ENCODE measurements around the gene ZNHIT6.
"Not testable (repeated sequence)": the region's sequence is repeated elsewhere in the genome, so short reads cannot be mapped to it uniquely, and the experiment has no call there.

Gene ZNHIT6, protein sequence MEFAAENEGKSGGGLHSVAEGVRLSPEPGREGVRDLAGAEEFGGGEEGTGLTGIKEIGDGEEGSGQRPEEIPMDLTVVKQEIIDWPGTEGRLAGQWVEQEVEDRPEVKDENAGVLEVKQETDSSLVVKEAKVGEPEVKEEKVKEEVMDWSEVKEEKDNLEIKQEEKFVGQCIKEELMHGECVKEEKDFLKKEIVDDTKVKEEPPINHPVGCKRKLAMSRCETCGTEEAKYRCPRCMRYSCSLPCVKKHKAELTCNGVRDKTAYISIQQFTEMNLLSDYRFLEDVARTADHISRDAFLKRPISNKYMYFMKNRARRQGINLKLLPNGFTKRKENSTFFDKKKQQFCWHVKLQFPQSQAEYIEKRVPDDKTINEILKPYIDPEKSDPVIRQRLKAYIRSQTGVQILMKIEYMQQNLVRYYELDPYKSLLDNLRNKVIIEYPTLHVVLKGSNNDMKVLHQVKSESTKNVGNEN

DNA sequence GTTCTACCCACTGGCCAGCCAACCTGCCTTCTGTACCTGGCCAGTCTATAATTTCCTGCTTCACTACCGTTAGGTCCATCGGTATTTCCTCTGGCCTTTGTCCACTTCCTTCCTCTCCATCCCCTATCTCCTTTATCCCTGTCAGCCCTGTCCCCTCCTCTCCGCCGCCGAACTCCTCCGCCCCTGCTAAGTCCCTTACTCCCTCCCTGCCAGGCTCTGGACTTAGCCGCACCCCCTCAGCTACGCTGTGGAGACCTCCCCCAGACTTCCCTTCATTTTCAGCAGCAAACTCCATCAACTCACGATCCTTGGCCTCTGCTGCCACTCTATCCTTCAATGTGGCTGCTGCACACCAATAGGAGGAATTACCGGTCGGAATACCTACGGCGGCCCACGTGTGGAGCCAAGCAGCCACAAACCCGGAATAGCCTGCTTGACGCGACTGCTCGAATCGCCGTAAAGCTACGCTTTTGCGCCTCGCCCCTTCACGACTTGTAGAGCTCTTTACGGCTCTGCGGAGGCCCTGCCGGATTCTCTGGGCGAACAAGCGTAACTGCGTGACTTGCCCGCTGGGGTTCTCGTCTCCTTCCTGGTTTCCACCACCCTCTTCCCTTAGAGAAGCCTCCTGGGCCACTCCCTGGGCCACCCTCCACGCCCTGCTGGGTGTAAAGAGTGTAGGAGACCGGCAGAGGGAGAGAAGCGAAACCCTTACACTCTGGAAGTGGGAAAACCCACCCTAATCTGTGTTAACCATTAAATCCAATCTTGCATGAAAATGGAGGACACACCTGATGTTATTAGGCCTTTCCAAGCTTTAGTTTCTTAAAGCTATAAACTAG, at the start of gene ZNHIT6:
TSS of gene ZNHIT6 (minus strand) at position 444 of the 839 bp plus-strand sequence. CDS start at position 295, 149 bp downstream.
- DNase-seq: peak; percentile 86 to 90

GRCh38 chr1:85756864-85757263, 48.6 kb upstream of the ZNHIT6 start:
- no peak for DNase-seq

DNA sequence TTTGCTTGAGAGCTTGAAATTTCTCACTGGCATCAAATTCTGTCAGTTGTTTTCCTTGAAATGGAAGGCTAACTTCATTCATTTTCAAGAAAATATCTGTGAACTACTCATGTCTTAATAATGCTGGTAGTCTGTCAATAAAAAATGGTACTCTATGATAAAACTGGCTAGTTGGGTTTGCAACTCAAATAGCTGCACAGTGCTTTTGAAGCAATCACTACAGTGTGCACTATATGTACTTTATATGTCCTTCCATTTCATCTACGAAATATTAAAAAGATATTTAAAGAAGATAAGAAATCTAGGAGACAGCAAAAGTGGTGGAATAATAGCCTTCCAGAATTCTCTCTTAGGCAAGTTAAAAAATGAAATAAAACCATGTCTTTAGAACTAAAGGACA, 39.9 kb upstream of the ZNHIT6 start:
- no peak for DNase-seq

DNA sequence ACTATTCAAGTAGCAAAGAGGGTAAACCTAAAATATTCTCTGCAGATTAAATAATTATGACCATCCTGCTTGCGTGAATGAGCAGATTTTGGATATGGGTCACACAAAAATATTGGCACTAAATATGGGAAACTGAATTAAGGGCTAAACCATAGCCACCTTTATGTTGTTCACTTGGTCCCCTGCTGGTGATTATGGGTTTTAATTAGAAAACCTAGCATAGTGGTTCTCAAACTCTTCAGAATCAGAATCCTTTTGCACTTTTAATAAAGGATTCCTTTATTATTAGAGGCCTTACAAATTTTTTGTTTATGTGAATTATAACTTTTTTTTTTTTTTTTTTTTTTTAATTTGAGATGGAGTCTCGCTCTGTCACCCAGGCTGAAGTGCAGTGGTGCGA, 38.5 kb upstream of the ZNHIT6 start:
- no peak for DNase-seq

- no peak for DNase-seq
Observed at GRCh38 chr1:85743814-85744213, 35.6 kb upstream of the ZNHIT6 start.

- no peak for DNase-seq
Observed at GRCh38 chr1:85734931-85735330, 26.7 kb upstream of the ZNHIT6 start.

DNA sequence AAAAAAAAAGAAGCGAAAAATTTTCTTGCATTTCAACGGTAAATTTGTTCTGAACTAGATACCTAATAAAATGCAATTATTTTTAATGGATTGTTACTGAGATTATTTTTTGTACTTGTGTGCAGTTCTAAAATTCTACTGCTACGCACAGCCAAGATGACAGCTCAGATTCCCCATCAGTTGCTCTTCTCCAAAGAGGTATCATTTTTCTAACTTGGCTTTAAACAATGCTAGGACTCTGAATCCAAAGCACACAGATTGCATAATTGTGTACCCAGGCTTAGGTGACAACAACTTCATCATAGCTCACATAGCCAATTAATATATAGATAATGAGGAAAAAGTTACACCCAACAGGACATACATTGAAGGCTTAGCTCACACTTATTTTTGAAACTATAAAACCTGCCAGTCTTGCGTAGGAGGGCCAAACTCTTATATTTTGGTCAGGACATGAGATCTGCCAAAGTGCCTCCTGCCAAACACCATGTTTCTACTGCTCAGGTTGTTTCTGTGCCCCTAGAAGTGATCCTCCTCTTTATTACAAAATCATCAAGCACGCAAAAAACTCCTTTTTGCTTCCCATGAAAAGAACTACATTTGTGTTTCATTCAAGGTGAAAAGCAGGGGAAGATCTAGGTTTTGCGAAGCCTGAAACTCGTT, 10.6 kb upstream of the ZNHIT6 start:
- no peak for DNase-seq

- not testable (repeated sequence) for DNase-seq
Observed at GRCh38 chr1:85714418-85715114, 6.3 kb upstream of the ZNHIT6 start.

GRCh38 chr1:85708829-85709227, 595 bp upstream of the ZNHIT6 start:
- no peak for DNase-seq

- no peak for DNase-seq
Observed at GRCh38 chr1:85707267-85707989, 805 bp downstream of the ZNHIT6 start.

DNA sequence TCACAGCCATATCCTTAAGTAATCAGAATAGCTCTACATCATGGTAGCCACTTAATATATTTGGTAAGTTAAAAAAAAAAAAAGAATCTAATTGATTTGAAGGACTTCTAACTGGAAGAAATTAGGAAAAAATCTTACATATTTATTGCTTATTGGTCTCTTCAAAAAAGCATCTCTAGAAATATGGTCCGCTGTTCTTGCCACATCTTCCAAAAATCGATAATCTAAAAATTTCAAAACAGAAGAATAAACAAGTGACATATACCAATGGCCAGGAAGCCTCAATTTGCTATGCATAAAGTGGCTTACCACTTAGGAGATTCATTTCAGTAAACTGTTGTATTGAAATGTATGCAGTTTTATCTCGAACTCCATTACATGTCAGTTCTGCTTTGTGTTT, 2.3 kb downstream of the ZNHIT6 start:
- no peak for DNase-seq

GRCh38 chr1:85700422-85700821, 7.8 kb downstream of the ZNHIT6 start:
- no peak for DNase-seq

GRCh38 chr1:85697895-85698294, 10.3 kb downstream of the ZNHIT6 start:
- no peak for DNase-seq

- peak in 1 of 2 experiments; percentile 60 for DNase-seq
Observed at GRCh38 chr1:85692730-85693314, 15.4 kb downstream of the ZNHIT6 start.

- no peak for DNase-seq
Observed at GRCh38 chr1:85689775-85690404, 18.3 kb downstream of the ZNHIT6 start.

DNA sequence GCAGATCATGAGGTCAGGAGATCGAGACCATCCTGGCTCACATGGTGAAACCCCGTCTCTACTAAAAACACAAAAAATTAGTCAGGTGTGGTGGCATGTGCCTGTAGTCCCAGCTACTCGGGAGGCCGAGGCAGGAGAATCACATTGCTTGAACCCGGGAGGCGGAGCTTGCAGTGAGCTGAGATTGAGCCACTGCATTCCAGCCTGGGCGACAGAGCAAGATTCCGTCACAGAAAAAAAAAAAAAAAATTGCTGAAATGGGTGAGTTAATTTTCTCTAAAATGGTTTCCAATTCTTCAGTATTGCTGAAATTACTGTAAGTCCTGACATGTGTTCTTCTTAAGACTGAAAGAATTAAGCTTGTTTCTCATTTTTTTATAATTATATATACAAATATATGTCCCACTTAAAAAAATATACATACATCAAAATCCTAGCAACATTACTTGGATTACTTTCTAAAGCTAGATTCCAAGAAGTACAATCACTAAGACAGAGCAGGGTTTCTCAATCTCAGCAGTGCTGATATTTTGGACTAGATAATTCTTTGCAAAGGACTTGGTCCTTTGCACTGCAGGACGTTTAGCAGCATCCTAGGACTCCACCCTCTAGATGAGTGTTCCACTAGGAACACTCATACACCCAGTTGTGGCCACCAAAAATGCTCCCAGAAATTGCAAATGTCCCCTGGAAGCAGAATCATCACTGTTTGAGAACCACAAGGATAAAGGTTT, 24.8 kb downstream of the ZNHIT6 start:
- no peak for DNase-seq

- peak in 1 of 2 experiments; percentile 25 for DNase-seq
Observed at GRCh38 chr1:85681087-85681486, 27.1 kb downstream of the ZNHIT6 start.

DNA sequence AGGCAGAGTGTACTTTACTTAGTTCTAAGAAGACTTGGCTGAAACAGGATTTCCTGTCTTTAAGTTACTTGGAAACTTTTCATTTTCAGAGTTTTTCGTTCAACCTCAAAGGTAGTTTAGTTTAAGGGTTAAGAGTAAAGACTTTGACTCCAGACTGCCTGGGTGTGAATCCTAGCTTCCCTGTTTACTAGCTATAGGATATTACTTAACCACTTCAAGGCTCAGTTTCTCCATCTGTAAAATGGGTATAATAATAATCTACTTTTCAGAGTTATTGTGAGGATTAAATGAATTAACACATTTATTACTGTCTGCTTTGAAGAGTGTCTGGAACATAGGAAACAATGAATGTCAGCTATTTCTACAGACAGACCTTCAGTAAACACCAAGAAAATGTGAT, 30.0 kb downstream of the ZNHIT6 start:
- no peak for DNase-seq

- no peak for DNase-seq
Observed at GRCh38 chr1:85677656-85678055, 30.6 kb downstream of the ZNHIT6 start.

DNA sequence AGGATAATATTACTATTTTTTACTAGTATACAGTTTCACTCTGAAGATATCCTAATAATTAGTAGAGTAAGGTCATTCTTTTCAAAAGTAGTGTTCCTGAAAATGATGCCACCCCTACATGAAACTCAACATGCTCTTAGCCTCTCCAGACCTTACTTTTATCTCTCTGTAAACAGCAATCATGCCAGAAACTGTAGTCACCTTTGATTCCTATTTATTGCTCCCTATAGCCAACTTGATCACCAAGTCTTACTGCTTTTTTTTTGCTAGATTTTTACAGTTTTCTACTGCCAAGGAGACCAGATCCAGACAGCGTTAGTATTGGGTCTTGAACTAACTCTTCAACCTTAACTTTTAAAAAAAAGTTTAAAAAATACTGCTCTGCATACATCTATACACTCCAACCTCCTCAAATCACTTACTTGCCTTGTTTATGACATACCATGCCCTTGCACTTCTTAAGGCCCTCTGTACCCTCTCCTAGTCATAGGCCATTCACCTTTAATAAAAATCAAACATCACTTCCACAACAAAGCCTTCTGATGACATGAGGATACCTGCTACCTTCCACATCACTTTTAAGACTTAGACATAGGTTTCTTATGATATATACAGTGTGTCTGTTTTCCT, 36.1 kb downstream of the ZNHIT6 start:
- no peak for DNase-seq
